GM23248 (cell line): Measurements from ENCODE around the gene ORM2.

Experiments used
- EZH2 ChIP-seq: fragments of 200-600 bp; sonication (generic); IDR thresholded peaks from 2 replicates; pipeline ENCODE4 v1.6.1; 2018; ENCODE audit warnings: antibody characterized with exemption, mild to moderate bottlenecking; ENCODE audit not compliant: insufficient read depth, poor library complexity, severe bottlenecking
- EZH2phosphoT487 ChIP-seq: fragments of 200-600 bp; sonication (generic); IDR thresholded peaks from 2 replicates; pipeline ENCODE4 v1.6.1; 2018; ENCODE audit warnings: antibody characterized with exemption, moderate library complexity, mild to moderate bottlenecking, low read depth; ENCODE audit not compliant: insufficient read depth

- no peak for TF ChIP-seq EZH2
- no peak for TF ChIP-seq EZH2phosphoT487
Measured at GRCh38 chr9:114287763-114288192, 41.9 kb upstream of the ORM2 start.
